HepG2 (cell line): ENCODE measurements around the gene UNC5C. TPM values are rescaled to one million over a fixed set of nuclear protein-coding genes. Genes with fewer than 3 reads are reported as not detected.

ENCODE experiments used
- ATAC-seq: fragments of 200-7000 bp; cut with Tn5 transposase; 3 replicates; pipeline ENCODE4 v1.9.1; 2020; ENCODE audit warnings: mild to moderate bottlenecking, moderate library complexity
- BruUV-seq: library from RNA; stranded (reverse); fragments of 400-500 nt; replicated peaks from 2 replicates; lab custom pipeline; 2021; lab: Mats Ljungman, UMichigan
- CTCF ChIA-PET: fragments of 300-600 bp; formaldehyde crosslinking; extraction: SDS; loops from one replicate; lab custom pipeline; 2021; ENCODE audit warnings: low total read pairs, inconsistent platforms, low intra/inter-chr PET ratio; lab: Yijun Ruan, JAX
- POLR2A ChIA-PET: fragments of 350-600 bp; sonication (Branson Sonifier 250); formaldehyde crosslinking; loops from one replicate; lab custom pipeline; 2020; ENCODE audit warnings: antibody characterized with exemption, inconsistent platforms; lab: Yijun Ruan, JAX
- DNase-seq: peaks from one replicate; pipeline ENCODE4 v3.0.0-alpha.2; 2015; ENCODE audit warnings: low spot score
- FAIRE-seq: peaks from 3 replicates; lab custom pipeline; 2011; peaks lifted over from hg19 to GRCh38; lab: Jason Lieb, UNC
- H2AFZ ChIP-seq: one replicate; pipeline ENCODE4 v1.6.1; 2011; ENCODE audit warnings: low read length, inconsistent platforms
- H3K27ac ChIP-seq: fragments of 300-600 bp; 3 replicates; pipeline ENCODE4 v1.8.0; 2011; ENCODE audit warnings: mixed run types, mild to moderate bottlenecking, mixed read lengths, low read length, inconsistent platforms; ENCODE audit not compliant: insufficient read depth; ENCODE audit errors: extremely low read length
- H3K27me3 ChIP-seq, 2 experiments: fragments of 200-600 bp in 1 of 2; 2 replicates in 1 of 2; 3 replicates in 1 of 2; pipeline versions ENCODE4 v1.6.0 to v1.8.0; 2011; ENCODE audit warnings: low read length in 2 of 2, mild to moderate bottlenecking in 2 of 2, moderate library complexity in 2 of 2, inconsistent platforms in 1 of 2; ENCODE audit not compliant: insufficient read depth in 2 of 2, control insufficient read depth in 1 of 2
- H3K36me3 ChIP-seq, 2 experiments: fragments of 200-600 bp in 1 of 2; replicated peaks in 1 of 2; 2 replicates in 1 of 2; 3 replicates in 1 of 2; pipeline versions ENCODE4 v1.5.1 to v1.8.0; 2011; ENCODE audit warnings: low read length in 2 of 2, inconsistent platforms in 1 of 2; ENCODE audit not compliant: insufficient read depth in 2 of 2, control insufficient read depth in 1 of 2
- H3K4me1 ChIP-seq: 2 replicates; pipeline ENCODE4 v1.5.1; 2012; ENCODE audit warnings: low read length, inconsistent platforms; ENCODE audit not compliant: insufficient read depth
- H3K4me2 ChIP-seq: 2 replicates; pipeline ENCODE4 v1.6.0; 2011; ENCODE audit warnings: low read depth, low read length, inconsistent platforms
- H3K4me3 ChIP-seq, 3 experiments: fragments of 200-600 bp in 1 of 3; sonication (generic), shearing (Covaris generic) in 1 of 3; replicated peaks in 1 of 3; 2 replicates each; pipeline ENCODE4 v1.5.1; 2011 to 2016; ENCODE audit warnings: low read length in 3 of 3, inconsistent platforms in 2 of 3, low read depth in 2 of 3, mild to moderate bottlenecking in 2 of 3, control low read depth in 1 of 3, mixed read lengths in 1 of 3; ENCODE audit not compliant: insufficient read depth in 1 of 3
- H3K79me2 ChIP-seq: one replicate; pipeline ENCODE4 v1.6.1; 2011; ENCODE audit warnings: low read length, inconsistent platforms; ENCODE audit not compliant: insufficient read depth
- H3K9ac ChIP-seq: 2 replicates; pipeline ENCODE4 v1.6.0; 2011; ENCODE audit warnings: mild to moderate bottlenecking, low read depth, low read length, inconsistent platforms; ENCODE audit not compliant: insufficient read depth
- H3K9me3 ChIP-seq: 2 replicates; pipeline ENCODE4 v1.5.1; 2012; ENCODE audit warnings: mild to moderate bottlenecking, low read length
- H4K20me1 ChIP-seq: 2 replicates; pipeline ENCODE4 v1.6.0; 2011; ENCODE audit warnings: inconsistent platforms, mild to moderate bottlenecking, low read length, moderate library complexity; ENCODE audit not compliant: insufficient read depth
- HMGA1 ChIP-seq: sonication (generic); formaldehyde crosslinking; conservative IDR thresholded peaks from 2 replicates; pipeline ENCODE4 v1.4.0; 2020; ENCODE audit warnings: missing genetic modification reagents
- MAF1 ChIP-seq: sonication (generic); formaldehyde crosslinking; IDR thresholded peaks from 2 replicates; pipeline ENCODE4 v1.5.0; 2020; ENCODE audit warnings: missing genetic modification reagents, borderline replicate concordance
- PRPF4 ChIP-seq: fragments of 200-400 bp; formaldehyde crosslinking; IDR thresholded peaks from 2 replicates; pipeline ENCODE4 v1.6.1; 2016; ENCODE audit warnings: low read length, low read depth; ENCODE audit not compliant: poor library complexity, severe bottlenecking
- ZBTB43 ChIP-seq: sonication (generic); formaldehyde crosslinking; conservative IDR thresholded peaks from 2 replicates; pipeline ENCODE4 v1.4.0; 2020; ENCODE audit warnings: missing genetic modification reagents
- ZNF614 ChIP-seq: IDR thresholded peaks from 2 replicates; pipeline ENCODE4 v1.6.1; 2018; ENCODE audit warnings: missing biosample characterization, missing genetic modification reagents, inconsistent platforms, borderline replicate concordance
- WGBS: methylation state at CpG from one replicate; pipeline ENCODE4 v1.1.6; 2017; ENCODE audit warnings: low lambda C conversion rate; 5-methylcytosine and 5-hydroxymethylcytosine counted together
- in situ Hi-C: cut with HindIII; loops from 2 replicates; pipeline ENCODE4 v1.10.0; 2017; ENCODE audit warnings: low pct_unique_long_range_greater_than_20kb; ENCODE audit not compliant: extremely low pct_ligation_motif_present
- intact Hi-C: fragments of 100-400 bp; cut with micrococcal nuclease; formaldehyde crosslinking; loops from one replicate; pipeline ENCODE4 v1.10.0; 2022; ENCODE audit not compliant: unreplicated experiment
- polyA plus RNA-seq, 8 experiments: library from polyadenylated mRNA; depleted of rRNA in 3 of 8; stranded (reverse) in 7 of 8; unstranded in 1 of 8; fragments of >200 nt; fragmentation: Illumina TruSeq in 4 of 8; extraction: Trizol in 4 of 8; gene quantifications; 2 replicates each; pipeline versions ENCODE4 v1.2.1 to v1.2.3, GENCODE V29; 2011 to 2016; ENCODE audit warnings: low read depth in 4 of 8, missing spikeins in 1 of 8, mixed read lengths in 1 of 8; ENCODE audit not compliant: insufficient read depth in 1 of 8
- total RNA-seq, 5 experiments: library from RNA; depleted of rRNA; stranded (reverse); fragments of >200 nt; fragmentation: Illumina TruSeq; extraction: Trizol; gene quantifications; 2 replicates each; pipeline ENCODE4 v1.2.3, GENCODE V29; 2016; ENCODE audit warnings: low read depth in 1 of 5
- TF ChIP-seq, protein P1 (sequence below): sonication (generic); formaldehyde crosslinking; IDR thresholded peaks from 2 replicates; pipeline ENCODE4 v1.5.0; 2020; ENCODE audit warnings: mild to moderate bottlenecking, low read depth, missing genetic modification reagents, borderline replicate concordance
- TF ChIP-seq, protein P2 (sequence below): IDR thresholded peaks from 2 replicates; pipeline ENCODE4 v1.6.1; 2012; ENCODE audit warnings: low read length, improper control_type of control experiment

The UNC5C gene
- total and polyA plus RNA-seq, 2 of the 13 experiments (the other 11 are each of a cell fraction or from before 2014, with no cell fraction given), result not detected

- TF ChIP-seq, protein P1, sequence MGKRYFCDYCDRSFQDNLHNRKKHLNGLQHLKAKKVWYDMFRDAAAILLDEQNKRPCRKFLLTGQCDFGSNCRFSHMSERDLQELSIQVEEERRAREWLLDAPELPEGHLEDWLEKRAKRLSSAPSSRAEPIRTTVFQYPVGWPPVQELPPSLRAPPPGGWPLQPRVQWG (CRISPR knock-in tag), result no peak
- TF ChIP-seq HMGA1 (CRISPR knock-in tag) (no peak), ZBTB43 (CRISPR knock-in tag) (no peak)
These were observed 171.3 kb downstream of the UNC5C start (continued) for GRCh38 chr4:95377366-95377900.

DNA sequence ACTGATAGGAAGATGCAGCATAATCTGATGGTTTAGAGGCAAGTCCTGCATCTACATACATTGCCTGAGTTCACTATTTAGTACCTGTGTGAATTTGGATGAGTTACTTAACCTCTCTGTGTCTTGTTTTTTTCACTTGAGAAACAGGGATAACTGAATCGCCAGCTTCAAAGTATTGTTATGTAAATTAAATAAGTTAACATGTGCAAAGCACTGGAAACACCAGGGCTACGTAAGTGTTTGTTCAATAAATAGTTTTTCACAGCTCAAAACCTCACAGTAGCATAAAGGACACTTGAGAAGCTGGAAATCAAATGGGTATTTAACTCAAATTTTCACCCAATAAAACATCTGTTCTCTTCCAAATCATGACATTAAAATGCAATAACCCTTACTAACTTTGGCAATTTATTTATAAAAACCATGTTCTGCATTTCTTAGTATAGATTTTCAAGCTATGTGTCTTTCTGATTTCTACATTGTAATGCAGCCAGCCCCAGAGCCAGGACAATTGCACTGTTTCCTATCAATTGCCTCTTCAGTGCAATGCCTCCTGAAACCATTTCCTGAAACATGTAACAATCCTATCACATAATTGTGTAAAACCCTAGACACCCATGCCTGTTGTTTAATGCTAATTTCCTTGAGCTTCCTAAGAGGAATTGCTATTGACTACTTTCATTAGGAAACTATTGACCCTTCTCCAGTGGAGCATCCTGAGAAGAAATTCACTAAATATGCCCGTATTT is 177.1 kb downstream of the UNC5C start:
- Histone ChIP-seq H3K36me3 (no peaks in the 10 kb centered on the region), H3K9ac (no peak overlapping the region), H3K27me3 (no peaks in the 10 kb centered on the region), H3K4me2 (no peak overlapping the region), H2AFZ (no peak overlapping the region), H3K79me2 (no peaks in the 10 kb centered on the region), H4K20me1 (no peaks in the 10 kb centered on the region), H3K27ac (no peak overlapping the region), H3K9me3 (no peaks in the 10 kb centered on the region), H3K4me1 (no peaks in the 10 kb centered on the region), H3K4me3 (no peak overlapping the region)
- DNase-seq (no peak), ATAC-seq (no peak), FAIRE-seq (no peak)
- no peak for TF ChIP-seq MAF1 (CRISPR knock-in tag)
- TF ChIP-seq ZNF614 (CRISPR knock-in tag), result no peak
- TF ChIP-seq, protein P2, sequence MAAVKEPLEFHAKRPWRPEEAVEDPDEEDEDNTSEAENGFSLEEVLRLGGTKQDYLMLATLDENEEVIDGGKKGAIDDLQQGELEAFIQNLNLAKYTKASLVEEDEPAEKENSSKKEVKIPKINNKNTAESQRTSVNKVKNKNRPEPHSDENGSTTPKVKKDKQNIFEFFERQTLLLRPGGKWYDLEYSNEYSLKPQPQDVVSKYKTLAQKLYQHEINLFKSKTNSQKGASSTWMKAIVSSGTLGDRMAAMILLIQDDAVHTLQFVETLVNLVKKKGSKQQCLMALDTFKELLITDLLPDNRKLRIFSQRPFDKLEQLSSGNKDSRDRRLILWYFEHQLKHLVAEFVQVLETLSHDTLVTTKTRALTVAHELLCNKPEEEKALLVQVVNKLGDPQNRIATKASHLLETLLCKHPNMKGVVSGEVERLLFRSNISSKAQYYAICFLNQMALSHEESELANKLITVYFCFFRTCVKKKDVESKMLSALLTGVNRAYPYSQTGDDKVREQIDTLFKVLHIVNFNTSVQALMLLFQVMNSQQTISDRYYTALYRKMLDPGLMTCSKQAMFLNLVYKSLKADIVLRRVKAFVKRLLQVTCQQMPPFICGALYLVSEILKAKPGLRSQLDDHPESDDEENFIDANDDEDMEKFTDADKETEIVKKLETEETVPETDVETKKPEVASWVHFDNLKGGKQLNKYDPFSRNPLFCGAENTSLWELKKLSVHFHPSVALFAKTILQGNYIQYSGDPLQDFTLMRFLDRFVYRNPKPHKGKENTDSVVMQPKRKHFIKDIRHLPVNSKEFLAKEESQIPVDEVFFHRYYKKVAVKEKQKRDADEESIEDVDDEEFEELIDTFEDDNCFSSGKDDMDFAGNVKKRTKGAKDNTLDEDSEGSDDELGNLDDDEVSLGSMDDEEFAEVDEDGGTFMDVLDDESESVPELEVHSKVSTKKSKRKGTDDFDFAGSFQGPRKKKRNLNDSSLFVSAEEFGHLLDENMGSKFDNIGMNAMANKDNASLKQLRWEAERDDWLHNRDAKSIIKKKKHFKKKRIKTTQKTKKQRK, result no peak
- TF ChIP-seq PRPF4, result no peak
- intact Hi-C loops (no loop called here), in situ Hi-C loops (no loop called here)
- 5% methylated on average over 3 of the region's 3 CpGs for WGBS
- POLR2A ChIA-PET, result no interaction called here
- CTCF ChIA-PET, result no interaction called here
- BruUV-seq, result no TSS peak
